ENCODE data around the gene MAP3K1. TPM values are rescaled to one million over a fixed set of nuclear protein-coding genes. Genes with fewer than 3 reads are reported as not detected.
A peak's percentile ranks its signal among the peaks of the same experiment; 100 is the strongest.

MAP3K1 gene
- total RNA-seq, 1 donor from 2014 or later, result 20.0 TPM

DNA sequence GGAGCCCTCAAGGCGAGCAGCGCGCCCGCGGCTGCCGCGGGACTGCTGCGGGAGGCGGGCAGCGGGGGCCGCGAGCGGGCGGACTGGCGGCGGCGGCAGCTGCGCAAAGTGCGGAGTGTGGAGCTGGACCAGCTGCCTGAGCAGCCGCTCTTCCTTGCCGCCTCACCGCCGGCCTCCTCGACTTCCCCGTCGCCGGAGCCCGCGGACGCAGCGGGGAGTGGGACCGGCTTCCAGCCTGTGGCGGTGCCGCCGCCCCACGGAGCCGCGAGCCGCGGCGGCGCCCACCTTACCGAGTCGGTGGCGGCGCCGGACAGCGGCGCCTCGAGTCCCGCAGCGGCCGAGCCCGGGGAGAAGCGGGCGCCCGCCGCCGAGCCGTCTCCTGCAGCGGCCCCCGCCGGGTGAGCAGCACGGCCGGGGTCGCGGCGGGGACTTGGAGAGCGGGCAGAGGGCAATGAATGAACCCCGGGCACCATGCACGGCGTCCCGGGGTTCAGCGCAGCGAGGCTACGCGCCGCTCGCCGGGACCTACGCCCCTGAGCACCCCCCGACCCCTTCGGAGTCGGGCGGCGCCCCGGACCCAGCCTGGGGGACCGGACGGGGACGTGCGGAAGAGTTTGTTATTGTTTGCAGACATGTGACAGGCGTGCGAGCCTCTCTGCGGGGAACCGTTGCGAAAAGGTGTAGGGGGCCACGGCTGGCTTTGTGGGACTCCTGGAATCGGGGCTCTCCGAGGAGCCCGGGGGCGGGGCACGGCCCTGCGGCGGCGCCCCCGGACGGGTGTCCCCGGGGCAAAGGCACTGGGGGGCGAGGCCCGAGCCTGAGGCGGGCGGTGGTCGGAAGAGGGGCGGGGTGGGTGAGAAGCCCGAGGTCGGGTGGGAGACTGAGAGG is 553 bp downstream of the MAP3K1 start:
- Mint-ChIP-seq H3K9me3 (ENCODE audit: low read depth) (no peaks in the 10 kb centered on the region), H3K4me3 (ENCODE audit: low read depth) (peak overlapping the region; percentile 85), H3K27me3 (peaks cover 20% of the 10 kb centered on the region), H3K27ac (no peak overlapping the region), H3K4me1 (ENCODE audit: low read depth) (peaks cover 23% of the 10 kb centered on the region), H3K36me3 (ENCODE audit: insufficient read depth) (no peaks in the 10 kb centered on the region)
- TF ChIP-seq, protein P1, sequence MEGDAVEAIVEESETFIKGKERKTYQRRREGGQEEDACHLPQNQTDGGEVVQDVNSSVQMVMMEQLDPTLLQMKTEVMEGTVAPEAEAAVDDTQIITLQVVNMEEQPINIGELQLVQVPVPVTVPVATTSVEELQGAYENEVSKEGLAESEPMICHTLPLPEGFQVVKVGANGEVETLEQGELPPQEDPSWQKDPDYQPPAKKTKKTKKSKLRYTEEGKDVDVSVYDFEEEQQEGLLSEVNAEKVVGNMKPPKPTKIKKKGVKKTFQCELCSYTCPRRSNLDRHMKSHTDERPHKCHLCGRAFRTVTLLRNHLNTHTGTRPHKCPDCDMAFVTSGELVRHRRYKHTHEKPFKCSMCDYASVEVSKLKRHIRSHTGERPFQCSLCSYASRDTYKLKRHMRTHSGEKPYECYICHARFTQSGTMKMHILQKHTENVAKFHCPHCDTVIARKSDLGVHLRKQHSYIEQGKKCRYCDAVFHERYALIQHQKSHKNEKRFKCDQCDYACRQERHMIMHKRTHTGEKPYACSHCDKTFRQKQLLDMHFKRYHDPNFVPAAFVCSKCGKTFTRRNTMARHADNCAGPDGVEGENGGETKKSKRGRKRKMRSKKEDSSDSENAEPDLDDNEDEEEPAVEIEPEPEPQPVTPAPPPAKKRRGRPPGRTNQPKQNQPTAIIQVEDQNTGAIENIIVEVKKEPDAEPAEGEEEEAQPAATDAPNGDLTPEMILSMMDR (IDR thresholded peaks at IDR 0.05; ENCODE audit: unreplicated experiment), result no peak
- peak; percentile 18 for DNase-seq (ENCODE audit: low spot score, unreplicated experiment)

DNA sequence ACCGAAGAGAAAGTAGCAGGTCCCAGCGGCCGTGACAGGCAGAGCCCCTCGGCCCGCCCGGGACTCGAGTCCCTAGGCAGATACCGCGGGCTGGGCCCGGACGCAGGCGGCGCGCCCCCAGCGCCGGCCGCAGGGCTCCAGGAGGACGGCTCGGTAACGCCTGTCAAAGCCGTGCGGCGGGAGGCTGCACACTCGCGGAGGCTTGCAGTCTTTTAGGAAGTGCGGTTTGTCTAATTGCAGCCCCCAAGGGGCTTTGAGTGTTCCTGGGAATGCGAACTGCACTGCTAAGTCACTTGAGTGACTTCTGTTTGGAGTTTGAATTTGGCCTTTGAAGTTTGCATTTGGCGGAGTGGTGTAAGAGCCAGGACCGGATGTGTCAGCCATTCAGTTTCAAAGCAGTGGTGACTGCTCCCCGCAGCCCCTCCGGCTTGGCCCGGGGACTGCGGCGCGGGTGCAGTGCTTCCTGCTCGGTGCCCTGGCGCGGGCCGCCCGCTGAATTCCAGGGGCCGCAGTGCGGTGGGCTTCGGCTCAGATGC is 1.3 kb downstream of the MAP3K1 start:
- H3K27ac Mint-ChIP-seq, result peak overlapping the region; percentile 33
- peak overlapping the region; percentile 85 for H3K4me3 Mint-ChIP-seq (ENCODE audit: low read depth)
- H3K9me3 Mint-ChIP-seq (ENCODE audit: low read depth), result no peaks in the 10 kb centered on the region
- peaks cover 23% of the 10 kb centered on the region for H3K4me1 Mint-ChIP-seq (ENCODE audit: low read depth)
- TF ChIP-seq, protein P1 (IDR thresholded peaks at IDR 0.05; ENCODE audit: unreplicated experiment), result no peak
- H3K36me3 Mint-ChIP-seq (ENCODE audit: insufficient read depth), result no peaks in the 10 kb centered on the region
- H3K27me3 Mint-ChIP-seq, result peaks cover 17% of the 10 kb centered on the region
- peak; percentile 35 for DNase-seq (ENCODE audit: low spot score, unreplicated experiment)

DNA sequence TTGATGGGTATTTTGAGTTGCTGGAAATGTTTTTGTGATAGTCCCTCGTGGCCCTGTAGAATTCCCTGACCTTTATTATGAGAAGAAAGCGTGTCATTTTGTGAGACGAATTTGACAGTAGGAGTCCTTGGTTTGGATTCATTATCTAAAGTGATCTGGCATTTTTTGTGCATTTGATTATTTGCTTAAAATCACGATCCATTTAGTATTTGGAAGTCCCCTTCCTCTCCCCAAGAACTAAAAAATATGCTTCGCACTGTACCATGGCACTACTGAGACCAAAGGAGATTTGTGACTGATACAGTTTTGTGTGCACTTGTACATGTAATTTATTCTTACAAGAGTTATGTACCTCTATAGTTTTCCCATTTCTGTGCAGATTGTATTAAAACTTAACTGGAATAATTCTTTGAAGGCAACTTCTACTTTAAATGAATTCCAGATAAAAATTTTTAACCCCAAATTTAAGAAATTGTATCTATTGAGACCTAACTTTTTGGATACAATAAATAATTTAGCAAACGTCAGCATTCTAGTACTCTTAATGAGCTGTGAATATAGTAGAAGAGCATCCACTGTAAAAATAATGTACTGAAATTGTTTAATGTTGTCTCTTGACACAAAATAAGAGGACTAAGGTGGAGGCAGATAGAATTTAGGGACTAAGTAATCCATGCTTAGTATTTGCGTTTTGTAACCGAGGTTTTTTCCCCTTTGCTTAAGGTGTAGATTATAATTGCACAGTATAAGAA is 2.1 kb downstream of the MAP3K1 start:
- Mint-ChIP-seq H3K27ac (peak overlapping the region; percentile 10), H3K9me3 (ENCODE audit: low read depth) (no peaks in the 10 kb centered on the region), H3K36me3 (ENCODE audit: insufficient read depth) (peaks cover under 1% of the 10 kb centered on the region), H3K4me1 (ENCODE audit: low read depth) (peaks cover 23% of the 10 kb centered on the region), H3K27me3 (peaks cover 15% of the 10 kb centered on the region), H3K4me3 (ENCODE audit: low read depth) (peak overlapping the region; percentile 85)
- TF ChIP-seq, protein P1 (IDR thresholded peaks at IDR 0.05; ENCODE audit: unreplicated experiment), result no peak
- DNase-seq (ENCODE audit: low spot score, unreplicated experiment), result no peak

DNA sequence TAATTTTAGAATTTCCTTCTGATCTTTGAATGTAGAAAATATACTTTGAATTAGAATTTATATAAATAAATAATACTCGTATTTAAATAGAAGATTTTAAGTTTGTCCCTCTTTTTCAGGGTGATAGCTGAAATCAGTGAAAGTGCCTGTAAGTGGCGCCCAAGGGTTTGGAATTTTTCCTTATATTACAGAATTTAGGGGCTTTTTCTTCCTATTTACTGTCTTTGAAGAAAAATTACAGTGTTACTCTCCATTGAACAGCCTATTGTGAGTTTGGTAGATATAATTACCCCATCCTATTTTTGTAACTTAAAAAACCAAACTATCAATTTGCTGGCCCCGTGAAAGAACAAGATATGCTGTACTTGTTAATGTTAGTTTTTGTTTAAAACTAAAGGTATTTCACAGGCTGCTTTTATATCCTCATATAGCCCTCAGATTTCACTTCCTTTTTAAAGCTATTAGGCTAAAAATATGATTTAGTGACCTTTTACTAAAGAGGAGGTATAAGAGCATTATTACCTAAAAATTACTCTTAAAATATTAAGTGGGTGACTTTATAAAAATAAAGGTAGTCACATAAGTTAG is 3.2 kb downstream of the MAP3K1 start:
- H3K4me1 Mint-ChIP-seq (ENCODE audit: low read depth), result peaks cover 22% of the 10 kb centered on the region
- peaks cover 2% of the 10 kb centered on the region for H3K36me3 Mint-ChIP-seq (ENCODE audit: insufficient read depth)
- DNase-seq (ENCODE audit: low spot score, unreplicated experiment), result no peak
- H3K4me3 Mint-ChIP-seq (ENCODE audit: low read depth), result no peak overlapping the region
- TF ChIP-seq, protein P1 (IDR thresholded peaks at IDR 0.05; ENCODE audit: unreplicated experiment), result peak; percentile 33
- H3K27me3 Mint-ChIP-seq, result peaks cover 6% of the 10 kb centered on the region
- H3K27ac Mint-ChIP-seq, result no peak overlapping the region
- H3K9me3 Mint-ChIP-seq (ENCODE audit: low read depth), result no peaks in the 10 kb centered on the region
